Right lobe of liver (tissue), 6 donors: ENCODE data around the gene SLC16A14. TPM values are rescaled to one million over a fixed set of nuclear protein-coding genes. Genes with fewer than 3 reads are reported as not detected.
"Not testable (repeated sequence)": the region's sequence is repeated elsewhere in the genome, so short reads cannot be mapped to it uniquely, and the experiment has no call there.

Experiments
- ATAC-seq, 4 donors: fragments of 200-7000 bp; cut with Tn5 transposase; one replicate each; pipeline ENCODE4 v1.9.1; 2020; ENCODE audit warnings: mild to moderate bottlenecking in 4 of 4, moderate library complexity in 4 of 4
- DNase-seq, 3 donors: peaks; one replicate each; pipeline ENCODE4 v3.0.0-alpha.2; 2020
- H3K27ac ChIP-seq, 3 donors: fragments of 200-600 bp; one replicate each; pipeline ENCODE4 v1.8.0; 2022
- H3K27me3 ChIP-seq, 2 donors: fragments of 200-600 bp; one replicate each; pipeline ENCODE4 v1.8.0; 2022
- H3K36me3 ChIP-seq, 4 donors: fragments of 200-600 bp; sonication (generic) in 1 of 4; one replicate each; pipeline versions ENCODE4 v1.5.1 to v1.8.0; 2017 to 2022; ENCODE audit warnings: control low read depth in 1 of 4
- H3K4me1 ChIP-seq, 4 donors: fragments of 200-600 bp; sonication (generic) in 1 of 4; one replicate each; pipeline versions ENCODE4 v1.5.1 to v1.8.0; 2017 to 2022; ENCODE audit warnings: control low read depth in 1 of 4
- H3K4me3 ChIP-seq, 3 donors: fragments of 200-600 bp; one replicate each; pipeline ENCODE4 v1.8.0; 2022
- H3K9me3 ChIP-seq, 4 donors: fragments of 200-600 bp; sonication (generic) in 1 of 4; one replicate each; pipeline versions ENCODE4 v1.5.1 to v1.8.0; 2017 to 2022; ENCODE audit warnings: control low read depth in 1 of 4
- CTCF ChIP-seq, 4 donors: fragments of 200-600 bp in 3 of 4; fragments of 450-650 bp in 1 of 4; IDR thresholded peaks; one replicate each; pipeline versions ENCODE4 v1.5.1 to v1.8.0; 2016 to 2022; ENCODE audit warnings: antibody characterized with exemption in 4 of 4, mild to moderate bottlenecking in 2 of 4
- POLR2A ChIP-seq: fragments of 450-650 bp; IDR thresholded peaks from one replicate; pipeline ENCODE4 v1.6.1; 2017; ENCODE audit warnings: antibody characterized with exemption, mild to moderate bottlenecking
- WGBS: methylation state at CpG from one replicate; pipeline ENCODE4 v1.1.6; 2018; ENCODE audit warnings: low coverage, low lambda C conversion rate; ENCODE audit not compliant: insufficient coverage; ENCODE audit errors: missing lambda C conversion rate; 5-methylcytosine and 5-hydroxymethylcytosine counted together
- intact Hi-C, 2 donors: fragments of 100-400 bp; cut with DNase I; formaldehyde crosslinking; loops; one replicate each; pipeline versions ENCODE4 v1.11.2 to v1.14.1; 2022
- long read RNA-seq: library from polyadenylated mRNA; unstranded; transcript quantifications from one replicate; pipeline ENCODE4 v2.0.0, GENCODE V29; 2019
- total RNA-seq, 6 experiments: library from RNA; depleted of rRNA in 2 of 6; stranded (reverse); fragments of >200 nt in 2 of 6; fragmentation: NEBNext Ultra II Directional in 3 of 6; extraction: Animal tissue kit (Norgen Biotek cat#: 25700) in 3 of 6; gene quantifications; one replicate each; pipeline versions ENCODE4 v1.1.0 to v1.2.4, GENCODE V29; 2016 to 2023
- donor health status: DM: no; HTN: yes; CAD: no.
- donor health status: DM: no; HTN: no; CAD: no.
- donor health status: DM: no; HTN: no; CAD: no.
- donor health status: DM: no; HTN: yes; CAD: no.
- donor health status: DM: no; HTN: yes; CAD: no.

The SLC16A14 gene, protein sequence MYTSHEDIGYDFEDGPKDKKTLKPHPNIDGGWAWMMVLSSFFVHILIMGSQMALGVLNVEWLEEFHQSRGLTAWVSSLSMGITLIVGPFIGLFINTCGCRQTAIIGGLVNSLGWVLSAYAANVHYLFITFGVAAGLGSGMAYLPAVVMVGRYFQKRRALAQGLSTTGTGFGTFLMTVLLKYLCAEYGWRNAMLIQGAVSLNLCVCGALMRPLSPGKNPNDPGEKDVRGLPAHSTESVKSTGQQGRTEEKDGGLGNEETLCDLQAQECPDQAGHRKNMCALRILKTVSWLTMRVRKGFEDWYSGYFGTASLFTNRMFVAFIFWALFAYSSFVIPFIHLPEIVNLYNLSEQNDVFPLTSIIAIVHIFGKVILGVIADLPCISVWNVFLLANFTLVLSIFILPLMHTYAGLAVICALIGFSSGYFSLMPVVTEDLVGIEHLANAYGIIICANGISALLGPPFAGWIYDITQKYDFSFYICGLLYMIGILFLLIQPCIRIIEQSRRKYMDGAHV
- total RNA-seq, result 1 to 10 TPM in 1 of 6 experiments, under 1 TPM in 5; 0.14 to 2.1 (median 0.60) TPM
- long read RNA-seq, result 0 reads

GRCh38 chr2:230068651-230069055 lies at the start of gene SLC16A14:
Gene SLC16A14 (minus strand): TSS chr2:230068924. CDS start chr2:230059352, 9,572 bp downstream.
- Histone ChIP-seq H3K36me3 (no peaks in the 10 kb centered on the region), H3K4me1 (peaks cover 0 to 6% (median 3%) of the 10 kb centered on the region in 4 donors), H3K9me3 (no peaks in the 10 kb centered on the region), H3K27ac (peak within 1 kb of the TSS in 2 of 3 donors; percentile 22 to 33), H3K27me3 (no peaks in the 10 kb centered on the region), H3K4me3 (peak within 1 kb of the TSS; percentile 51 to 63 (median 59))
- 10% methylated on average over 18 of the region's 24 CpGs for WGBS
- intact Hi-C loops, result no loop called here
- no peak for TF ChIP-seq POLR2A
- peak in 2 of 4 donors; percentile 7 to 30 for TF ChIP-seq CTCF (IDR thresholded peaks at IDR 0.05)
- DNase-seq (peak in 1 of 3 donors; percentile 53), ATAC-seq (peak; percentile 55 to 67 (median 60))

DNA sequence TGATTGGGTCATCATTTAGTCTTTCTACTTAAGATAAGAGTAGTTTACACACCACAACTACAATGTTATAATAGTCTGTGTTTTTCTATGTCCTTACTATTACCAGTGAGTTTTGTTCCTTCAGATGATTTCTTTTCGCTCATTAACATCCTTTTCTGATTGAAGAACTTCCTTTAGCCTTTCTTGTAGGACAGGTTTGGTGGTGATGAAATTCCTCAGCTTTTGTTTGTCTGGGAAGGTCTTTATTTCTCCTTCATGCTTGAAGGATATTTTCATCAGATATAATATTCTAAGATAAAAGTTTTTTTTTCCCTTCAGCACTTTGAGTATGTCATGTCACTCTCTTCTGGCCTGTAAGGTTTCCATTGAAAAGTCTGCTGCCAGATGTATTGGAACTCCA lies 38.0 kb upstream of the SLC16A14 start:
- WGBS, result 100% methylated on average over 1 of the region's 1 CpG
- DNase-seq, result no peak
- Histone ChIP-seq H3K4me3 (no peak overlapping the region), H3K4me1 (no peaks in the 10 kb centered on the region), H3K27ac (no peak overlapping the region), H3K27me3 (no peaks in the 10 kb centered on the region), H3K9me3 (no peaks in the 10 kb centered on the region), H3K36me3 (no peaks in the 10 kb centered on the region)
- ATAC-seq, result no peak
- intact Hi-C loops, result no loop called here
- TF ChIP-seq CTCF (IDR thresholded peaks at IDR 0.05), result no peak
- no peak for TF ChIP-seq POLR2A

- H3K36me3 ChIP-seq, H3K9me3 ChIP-seq, intact Hi-C loops, ATAC-seq, H3K27me3 ChIP-seq, H3K27ac ChIP-seq, H3K4me3 ChIP-seq, DNase-seq, H3K4me1 ChIP-seq: not testable (repeated sequence)
- 73% methylated on average over 2 of the region's 2 CpGs for WGBS
Measured at GRCh38 chr2:230101967-230102366, 33.2 kb upstream of the SLC16A14 start.

DNA sequence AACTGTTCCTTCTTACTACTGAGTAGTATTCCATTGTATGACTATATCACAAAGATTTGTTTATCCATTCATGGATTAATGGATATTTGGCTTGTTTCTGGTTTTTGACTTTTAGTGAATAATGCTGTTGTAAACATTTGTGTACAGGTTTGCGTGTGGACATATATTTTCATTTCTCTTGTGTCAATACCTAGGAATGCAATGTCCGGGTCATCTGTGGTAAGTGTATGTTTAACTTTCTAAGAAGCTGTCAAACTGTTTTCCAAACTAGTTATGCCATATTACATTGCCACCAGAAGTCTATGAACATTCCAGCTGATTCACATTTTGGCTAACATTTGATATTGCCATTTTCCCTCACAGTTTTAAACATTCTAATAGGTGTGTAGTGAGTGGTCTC lies 29.1 kb upstream of the SLC16A14 start:
- ATAC-seq, result peak in 1 of 4 donors; percentile 36
- Histone ChIP-seq H3K36me3 (no peaks in the 10 kb centered on the region), H3K4me3 (no peak overlapping the region), H3K9me3 (no peaks in the 10 kb centered on the region), H3K27me3 (no peaks in the 10 kb centered on the region), H3K4me1 (no peaks in the 10 kb centered on the region), H3K27ac (no peak overlapping the region)
- DNase-seq, result no peak
- 20% methylated on average over 2 of the region's 2 CpGs for WGBS
- TF ChIP-seq CTCF (IDR thresholded peaks at IDR 0.05) (no peak), POLR2A (no peak)
- intact Hi-C loops, result no loop called here

DNA sequence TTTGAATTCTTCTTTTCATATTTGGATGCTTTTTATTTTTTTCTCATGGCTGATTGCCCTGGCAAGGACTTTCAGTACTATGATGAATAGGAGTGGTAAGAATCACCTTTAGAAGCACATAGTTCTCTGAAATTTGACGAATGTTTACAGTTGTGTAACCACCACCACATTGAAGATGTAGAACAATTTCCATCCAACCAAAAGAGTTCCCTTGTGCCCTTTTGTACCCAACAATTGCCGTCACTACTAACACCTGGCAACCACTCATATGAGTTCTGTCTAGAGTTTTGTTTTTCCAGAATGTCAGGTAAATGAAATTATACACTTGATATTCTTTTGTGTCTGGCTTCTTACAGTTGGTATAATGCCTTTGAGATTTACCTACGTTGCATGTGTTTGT lies 28.7 kb upstream of the SLC16A14 start:
- WGBS, result 33% methylated on average over 3 of the region's 3 CpGs
- no peaks in the 10 kb centered on the region for H3K9me3 ChIP-seq
- no peak for TF ChIP-seq CTCF (IDR thresholded peaks at IDR 0.05)
- TF ChIP-seq POLR2A, result no peak
- intact Hi-C loops, result no loop called here
- ATAC-seq (peak in 3 of 4 donors; percentile 43 to 84 (median 62)), DNase-seq (no peak)
- H3K4me1 ChIP-seq, result no peaks in the 10 kb centered on the region
- no peak overlapping the region for H3K27ac ChIP-seq
- H3K4me3 ChIP-seq, result no peak overlapping the region
- H3K36me3 ChIP-seq, result no peaks in the 10 kb centered on the region
- no peaks in the 10 kb centered on the region for H3K27me3 ChIP-seq
